ENCODE results near the gene CDSN.

DNA sequence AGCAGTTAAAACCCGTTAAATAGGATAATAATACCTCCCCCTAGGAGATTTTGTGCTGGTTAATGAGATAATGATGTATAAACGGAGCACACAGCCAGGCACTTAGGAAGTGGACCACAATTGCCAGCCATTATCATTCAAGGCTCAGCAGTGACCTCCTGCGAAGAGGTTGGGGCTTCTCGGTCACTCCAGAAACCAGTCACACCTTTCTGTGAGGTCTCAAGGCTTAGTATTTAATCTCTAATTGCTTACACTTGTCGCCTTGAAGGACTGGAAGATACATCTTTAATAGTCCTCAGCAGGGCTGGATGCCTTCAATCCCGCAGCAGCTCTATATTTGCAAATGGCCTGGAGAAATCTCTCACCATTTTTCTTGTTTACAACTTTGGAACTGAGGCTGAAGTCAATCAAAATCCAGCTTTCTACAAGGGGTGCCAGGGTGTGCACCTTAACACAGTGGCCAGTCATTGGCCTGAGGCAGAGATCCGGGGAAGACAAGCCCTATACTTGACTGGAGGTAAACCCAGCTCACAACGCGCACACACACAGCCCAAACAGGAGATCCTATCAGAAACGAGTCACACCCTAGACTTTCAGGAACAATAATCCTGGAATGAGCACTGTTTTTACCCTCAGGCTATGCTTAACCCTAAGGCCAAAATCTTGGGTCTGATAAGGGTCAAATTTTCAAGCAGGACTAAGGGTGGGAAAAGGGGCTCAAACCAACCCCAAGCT, 49.0 kb upstream of the CDSN start:
- TF ChIP-seq, protein P1, sequence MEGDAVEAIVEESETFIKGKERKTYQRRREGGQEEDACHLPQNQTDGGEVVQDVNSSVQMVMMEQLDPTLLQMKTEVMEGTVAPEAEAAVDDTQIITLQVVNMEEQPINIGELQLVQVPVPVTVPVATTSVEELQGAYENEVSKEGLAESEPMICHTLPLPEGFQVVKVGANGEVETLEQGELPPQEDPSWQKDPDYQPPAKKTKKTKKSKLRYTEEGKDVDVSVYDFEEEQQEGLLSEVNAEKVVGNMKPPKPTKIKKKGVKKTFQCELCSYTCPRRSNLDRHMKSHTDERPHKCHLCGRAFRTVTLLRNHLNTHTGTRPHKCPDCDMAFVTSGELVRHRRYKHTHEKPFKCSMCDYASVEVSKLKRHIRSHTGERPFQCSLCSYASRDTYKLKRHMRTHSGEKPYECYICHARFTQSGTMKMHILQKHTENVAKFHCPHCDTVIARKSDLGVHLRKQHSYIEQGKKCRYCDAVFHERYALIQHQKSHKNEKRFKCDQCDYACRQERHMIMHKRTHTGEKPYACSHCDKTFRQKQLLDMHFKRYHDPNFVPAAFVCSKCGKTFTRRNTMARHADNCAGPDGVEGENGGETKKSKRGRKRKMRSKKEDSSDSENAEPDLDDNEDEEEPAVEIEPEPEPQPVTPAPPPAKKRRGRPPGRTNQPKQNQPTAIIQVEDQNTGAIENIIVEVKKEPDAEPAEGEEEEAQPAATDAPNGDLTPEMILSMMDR (IDR thresholded peaks at IDR 0.05): no peak
- no peak for TF ChIP-seq POLR2A (IDR thresholded peaks at IDR 0.05)
